Activated T-cell treated with anti-CD3 and anti-CD28 coated beads for 48 hours (primary cell): ENCODE measurements around the gene SH2D1B.
"Not testable (repeated sequence)": the region's sequence is repeated elsewhere in the genome, so short reads cannot be mapped to it uniquely, and the experiment has no call there.

Source experiments
- DNase-seq: peaks from one replicate; pipeline ENCODE4 v3.0.0-alpha.2; 2020; ENCODE audit warnings: low read depth

The SH2D1B gene, protein sequence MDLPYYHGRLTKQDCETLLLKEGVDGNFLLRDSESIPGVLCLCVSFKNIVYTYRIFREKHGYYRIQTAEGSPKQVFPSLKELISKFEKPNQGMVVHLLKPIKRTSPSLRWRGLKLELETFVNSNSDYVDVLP

GRCh38 chr1:162412002-162412401, at the start of gene SH2D1B:
TSS of gene SH2D1B (minus strand) at chr1:162412136. CDS start at chr1:162412016, 120 bp downstream.
- no peak for DNase-seq

- no peak for DNase-seq
Observed at GRCh38 chr1:162458236-162458635, 46.3 kb upstream of the SH2D1B start.

DNA sequence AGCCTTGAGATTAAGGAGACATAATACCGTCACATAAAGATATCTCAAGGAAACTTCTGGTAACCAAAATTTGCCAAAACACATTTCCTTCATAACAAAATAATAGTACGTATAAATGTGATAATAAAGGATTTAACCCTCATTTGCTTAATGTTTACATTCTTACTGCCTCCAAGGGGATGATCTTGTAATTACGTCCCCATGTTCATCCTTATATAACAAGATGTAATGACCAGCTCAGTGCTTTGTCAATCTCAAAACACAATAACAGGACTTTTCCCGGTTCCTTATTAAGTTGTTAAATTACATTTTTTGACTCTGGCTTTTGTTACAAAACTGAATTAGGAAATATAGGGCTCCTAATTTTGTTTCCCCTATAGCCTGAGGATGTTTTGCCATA, 44.4 kb upstream of the SH2D1B start:
- no peak for DNase-seq

DNA sequence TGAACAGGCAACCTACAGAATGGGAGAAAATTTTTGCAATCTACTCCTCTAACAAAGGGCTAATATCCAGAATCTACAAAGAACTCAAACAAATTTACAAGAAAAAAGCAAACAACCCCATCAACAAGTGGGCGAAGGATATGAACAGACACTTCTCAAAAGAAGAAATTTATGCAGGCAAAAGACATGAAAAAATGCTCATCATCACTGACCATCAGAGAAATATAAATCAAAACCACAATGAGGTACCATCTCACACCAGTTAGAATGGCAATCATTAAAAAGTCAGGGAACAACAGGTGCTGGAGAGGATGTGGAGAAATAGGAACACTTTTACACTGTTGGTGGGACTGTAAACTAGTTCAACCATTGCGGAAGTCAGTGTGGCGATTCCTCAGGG, 42.4 kb upstream of the SH2D1B start:
- not testable (repeated sequence) for DNase-seq

- no peak for DNase-seq
Observed at GRCh38 chr1:162446946-162447345, 35.0 kb upstream of the SH2D1B start.

- DNase-seq, result no peak
Observed at GRCh38 chr1:162444903-162445302, 33.0 kb upstream of the SH2D1B start.

GRCh38 chr1:162432977-162433713, 21.2 kb upstream of the SH2D1B start:
- DNase-seq, result not testable (repeated sequence)

DNA sequence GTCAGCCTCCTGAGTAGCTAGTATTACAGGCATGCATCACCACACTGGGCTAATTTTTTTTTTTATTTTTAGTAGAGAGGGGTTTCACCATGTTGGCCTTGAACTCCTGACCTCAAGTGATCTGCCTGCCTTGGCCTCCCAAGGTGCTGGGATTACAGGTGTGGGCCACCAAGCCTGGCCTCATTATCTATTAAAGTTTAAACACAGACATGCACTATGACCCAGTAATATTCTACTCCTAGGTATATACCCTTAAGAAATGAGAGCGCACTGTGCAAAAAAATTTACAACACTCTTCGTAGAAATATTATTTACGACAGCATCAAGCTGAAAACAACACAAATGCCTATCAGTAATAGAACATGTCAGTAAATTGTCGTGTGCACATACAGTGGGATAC, 18.6 kb upstream of the SH2D1B start:
- DNase-seq, result no peak

DNA sequence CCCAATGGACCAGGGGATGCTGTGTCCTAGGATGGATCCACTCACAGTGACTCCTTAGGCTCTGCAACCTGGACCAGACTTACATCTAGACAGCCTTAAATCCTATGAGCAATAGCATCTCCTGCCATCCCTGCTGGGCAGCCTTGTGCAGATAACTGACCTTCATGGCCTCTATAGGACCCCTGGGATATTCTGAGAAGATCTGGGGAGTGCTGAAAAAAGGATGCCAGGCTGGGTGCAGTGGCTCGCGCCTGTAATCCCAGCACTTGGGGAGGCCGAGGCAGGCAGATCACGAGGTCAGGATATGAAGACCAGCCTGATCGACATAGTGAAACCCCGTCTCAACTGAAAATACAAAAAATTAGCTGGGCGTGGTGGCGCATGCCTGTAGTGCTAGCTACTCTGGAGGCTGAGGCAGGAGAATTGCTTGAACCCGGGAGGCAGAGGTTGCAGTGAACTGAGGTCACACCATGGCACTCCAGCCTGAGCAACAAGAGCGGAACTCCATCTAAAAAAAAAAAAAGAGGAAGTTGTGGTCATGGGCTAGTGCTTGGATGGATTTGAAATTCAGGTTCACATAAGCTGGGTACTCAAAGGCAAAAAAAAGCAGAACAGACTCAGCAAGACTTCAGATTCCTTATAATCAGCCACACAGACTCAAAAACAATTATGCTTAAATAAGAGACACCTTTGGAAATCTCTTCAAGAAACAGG, 10.9 kb upstream of the SH2D1B start:
- no peak for DNase-seq

DNA sequence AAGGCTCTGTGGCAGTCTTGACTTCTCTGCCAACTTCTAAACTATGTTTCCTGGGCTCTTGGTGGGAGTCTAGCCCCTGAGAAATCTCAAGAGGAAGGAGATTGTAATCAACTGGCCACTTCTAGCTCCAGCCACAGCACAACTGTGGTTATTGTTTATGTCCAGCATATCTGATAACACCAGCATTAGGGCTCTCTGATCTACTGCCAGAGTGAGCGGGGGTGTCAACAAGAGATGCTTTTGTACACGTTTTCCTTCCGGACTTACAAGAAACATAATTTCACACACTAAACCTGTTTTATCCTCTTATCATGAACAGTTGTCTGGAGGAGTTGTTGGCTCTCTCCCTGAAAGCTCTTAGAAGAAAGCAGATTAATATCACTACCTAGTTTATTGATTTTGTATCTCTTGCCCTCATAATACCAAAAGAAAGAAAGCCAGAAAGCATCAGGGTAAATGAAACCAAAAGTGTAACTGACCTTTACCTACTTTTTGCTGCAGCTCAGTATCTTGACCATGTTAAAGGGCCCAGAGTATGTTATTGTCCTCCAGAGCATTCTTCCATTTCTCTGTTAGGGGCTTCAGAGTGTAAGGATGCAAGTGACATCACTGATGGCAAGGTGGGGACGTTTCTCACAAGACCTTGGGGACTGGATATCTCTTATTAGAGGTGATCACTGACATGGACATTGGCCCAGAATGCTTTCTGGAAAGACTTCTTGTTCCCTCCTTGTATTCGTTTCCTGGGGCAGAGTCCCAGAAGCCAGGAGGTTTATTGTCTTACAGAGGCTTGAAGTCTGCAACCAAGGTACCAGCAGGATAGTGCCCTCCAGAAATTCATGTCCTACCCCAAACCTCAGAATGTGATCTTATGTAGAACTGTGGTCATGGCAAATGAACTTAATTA, 9.6 kb upstream of the SH2D1B start:
- no peak for DNase-seq

DNA sequence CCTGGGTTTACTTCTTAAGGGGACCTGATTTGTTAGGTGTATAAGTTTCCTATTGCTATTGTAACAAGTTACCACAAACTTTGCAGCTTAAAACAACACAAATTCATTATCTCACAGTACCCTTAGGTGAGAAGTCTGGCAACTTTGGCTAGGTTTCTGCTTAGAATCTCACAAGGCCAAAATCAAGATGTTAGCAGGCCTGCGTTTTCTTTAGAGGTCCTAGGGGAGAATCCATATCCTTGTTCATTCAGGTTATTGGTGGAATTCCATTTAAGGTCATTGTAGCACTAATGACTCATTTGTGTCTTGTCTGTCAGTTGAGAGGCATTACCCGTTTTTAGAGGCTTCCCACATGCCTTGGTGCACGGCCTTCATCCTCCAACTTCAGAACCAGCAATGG, 8.2 kb upstream of the SH2D1B start:
- no peak for DNase-seq

DNA sequence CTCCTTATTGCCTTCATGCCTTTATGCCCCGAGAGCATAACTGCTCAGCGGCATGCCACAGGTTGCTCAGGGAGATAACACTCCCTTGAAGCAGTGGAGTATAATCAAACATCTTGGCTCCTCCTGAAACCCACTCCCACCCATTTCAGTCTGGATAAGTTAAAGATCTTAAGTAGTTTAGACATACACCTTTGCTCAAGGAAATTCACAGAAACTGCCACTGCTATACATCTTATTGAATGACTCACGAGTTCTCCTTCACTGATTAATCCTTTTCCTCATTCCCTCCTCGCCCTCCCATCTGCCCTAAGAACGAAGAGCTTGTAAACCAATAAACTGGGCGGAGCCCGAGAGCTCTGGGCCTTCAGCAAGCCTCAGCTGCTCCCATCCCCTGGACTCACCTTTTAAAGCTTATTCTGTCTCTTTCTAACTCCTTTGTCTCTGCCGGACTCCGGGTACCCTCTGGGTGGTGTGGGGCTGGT, 7.6 kb upstream of the SH2D1B start:
- not testable (repeated sequence) for DNase-seq

GRCh38 chr1:162418584-162418983, 6.6 kb upstream of the SH2D1B start:
- DNase-seq, result not testable (repeated sequence)

DNA sequence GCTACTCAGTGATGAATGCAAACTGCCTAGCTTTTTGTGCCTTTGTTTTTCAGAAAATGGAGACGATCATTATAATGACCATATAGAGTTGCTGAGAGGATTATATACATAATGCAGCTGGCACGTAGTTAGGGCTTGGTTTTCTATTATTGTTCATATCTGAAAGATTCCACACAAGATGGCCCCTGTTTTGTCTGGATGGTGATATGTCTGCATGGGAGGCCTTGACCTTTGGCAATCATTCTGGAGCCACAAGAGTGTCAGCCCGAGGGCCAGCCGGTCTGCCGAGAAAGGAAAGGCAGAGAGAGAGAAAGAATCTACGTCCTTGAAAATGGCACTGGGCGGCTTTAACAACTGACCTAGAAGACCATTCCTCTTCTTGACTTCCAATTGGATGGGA, 5.7 kb upstream of the SH2D1B start:
- no peak for DNase-seq

- no peak for DNase-seq
Observed at GRCh38 chr1:162416909-162417308, 5.0 kb upstream of the SH2D1B start.

GRCh38 chr1:162416215-162416614, 4.3 kb upstream of the SH2D1B start:
- DNase-seq, result no peak

GRCh38 chr1:162407539-162407938, 4.4 kb downstream of the SH2D1B start:
- no peak for DNase-seq

DNA sequence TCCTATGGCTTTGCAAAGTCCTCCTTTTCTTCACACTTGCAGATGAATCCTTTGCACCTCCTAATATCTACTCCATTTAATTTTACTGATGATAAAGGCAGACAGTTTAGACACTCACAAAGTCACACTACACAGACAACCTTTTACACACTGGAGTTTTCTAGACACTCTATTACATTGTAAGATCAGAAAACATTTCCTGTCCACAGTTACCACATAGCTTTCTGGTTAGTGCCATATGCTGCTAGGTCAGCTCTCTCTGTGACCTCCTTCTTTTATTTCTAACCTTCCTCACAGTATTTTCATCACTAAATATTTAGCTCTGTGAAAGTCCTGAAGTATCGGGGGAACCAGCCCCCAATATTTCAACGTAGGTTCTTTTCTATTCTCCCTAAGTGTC, 5.1 kb downstream of the SH2D1B start:
- DNase-seq, result no peak

DNA sequence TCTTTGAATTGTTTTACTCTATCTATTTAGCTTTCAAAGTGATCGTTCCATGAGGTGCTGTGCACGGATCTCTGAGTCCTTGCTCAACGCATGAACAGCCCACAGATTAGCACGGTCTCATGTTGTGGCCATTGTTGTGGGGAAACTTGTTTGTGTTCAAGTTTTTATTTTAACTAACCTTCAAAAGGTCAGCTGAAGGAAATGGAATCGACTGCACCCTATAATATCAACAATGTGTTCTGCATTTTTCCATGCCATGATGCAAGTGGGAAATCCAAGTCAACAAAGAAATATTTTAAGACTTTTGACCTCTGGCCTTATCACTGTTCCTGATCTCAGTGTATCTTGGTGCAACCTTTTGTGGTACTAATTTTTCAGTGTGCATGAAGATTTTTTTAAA, 6.1 kb downstream of the SH2D1B start:
- DNase-seq, result no peak

- no peak for DNase-seq
Observed at GRCh38 chr1:162404550-162405160, 7.3 kb downstream of the SH2D1B start.

DNA sequence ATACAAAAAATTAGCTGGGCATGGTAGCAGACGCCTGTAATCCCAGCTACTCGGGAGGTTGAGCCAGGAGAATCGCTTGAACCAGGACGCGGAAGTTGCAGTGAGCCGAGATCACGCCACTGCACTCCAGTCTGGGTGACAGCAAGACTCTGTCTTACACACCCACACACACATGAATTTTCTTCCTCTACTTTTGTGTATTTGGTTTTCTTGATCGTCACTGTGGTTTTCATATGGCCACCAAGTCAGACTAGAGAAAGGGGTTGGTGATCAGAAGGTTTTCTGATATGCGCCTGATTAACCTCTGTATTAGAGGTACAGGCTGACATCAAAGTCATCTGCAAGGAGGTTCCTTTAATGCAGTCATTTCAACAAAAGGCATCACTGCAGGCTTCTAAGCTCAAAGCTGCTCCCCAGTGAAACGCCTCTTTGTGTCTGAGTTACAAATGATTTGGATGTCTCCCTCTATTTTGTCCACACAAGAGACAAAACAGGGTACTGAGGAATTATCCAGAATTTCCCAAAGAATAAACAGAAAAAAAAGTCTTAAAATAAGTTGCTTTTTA, 11.1 kb downstream of the SH2D1B start:
- no peak for DNase-seq
